CD4-positive, alpha-beta T cell treated with Interleukin-2 at 100 ng/mL for 4 hours (primary cell): ENCODE measurements around the gene USP43.

Experiments
- DNase-seq: peaks from one replicate; pipeline ENCODE4 v3.0.0-alpha.2; 2020; ENCODE audit warnings: low spot score

The USP43 gene

DNA sequence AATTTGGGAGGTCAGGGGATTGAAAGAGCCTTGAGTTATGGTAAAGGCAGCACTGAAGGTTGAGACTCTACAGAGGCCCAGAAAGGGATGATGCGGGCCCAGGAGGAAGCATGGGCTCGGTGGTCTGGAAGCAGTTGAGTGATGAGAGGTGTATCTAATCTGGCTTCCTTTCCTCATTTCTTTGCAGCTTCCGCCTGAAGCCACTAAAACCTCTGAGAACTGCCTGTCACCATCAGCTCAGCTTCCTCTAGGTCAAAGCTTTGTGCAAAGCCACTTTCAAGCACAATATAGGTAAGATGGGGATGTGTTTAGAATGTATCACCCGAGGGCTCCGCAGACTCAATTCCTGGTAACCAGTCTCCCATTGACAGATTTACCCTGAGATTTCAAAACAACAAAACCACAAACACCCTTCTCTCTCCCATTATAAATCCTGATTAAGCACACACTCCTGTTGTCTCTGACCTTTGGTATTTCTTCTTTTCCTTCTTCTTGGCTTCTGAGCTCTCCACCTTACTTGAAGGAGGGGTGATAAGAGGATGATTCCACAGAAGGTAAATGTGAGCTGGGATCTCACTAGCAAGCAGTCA, 21.2 kb downstream of the USP43 start:
- no peak for DNase-seq

DNA sequence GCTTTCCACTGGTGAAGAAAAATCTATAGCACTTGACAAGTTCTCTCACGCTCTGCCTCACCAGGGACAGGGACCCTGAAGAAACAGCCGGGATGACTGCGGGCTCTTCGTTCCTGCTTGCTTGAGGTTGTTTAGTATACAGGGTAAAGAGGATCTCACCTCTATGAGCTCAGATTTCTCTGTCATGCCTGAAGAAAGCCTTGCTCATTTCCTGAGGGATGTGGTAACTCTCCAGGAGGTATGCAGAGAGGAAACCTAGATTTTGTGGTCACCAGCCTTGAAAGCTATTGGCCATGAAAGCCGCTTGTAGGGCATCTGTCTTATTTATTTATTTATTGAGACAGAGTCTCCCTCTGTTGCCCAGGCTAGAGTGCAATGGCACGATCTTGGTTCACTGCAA, 23.2 kb downstream of the USP43 start:
- DNase-seq, result no peak

- DNase-seq, result no peak
Measured at GRCh38 chr17:9669551-9670008, 24.3 kb downstream of the USP43 start.

- no peak for DNase-seq
Measured at GRCh38 chr17:9670596-9670995, 25.3 kb downstream of the USP43 start.

- DNase-seq, result no peak
Measured at GRCh38 chr17:9671559-9671958, 26.2 kb downstream of the USP43 start.

DNA sequence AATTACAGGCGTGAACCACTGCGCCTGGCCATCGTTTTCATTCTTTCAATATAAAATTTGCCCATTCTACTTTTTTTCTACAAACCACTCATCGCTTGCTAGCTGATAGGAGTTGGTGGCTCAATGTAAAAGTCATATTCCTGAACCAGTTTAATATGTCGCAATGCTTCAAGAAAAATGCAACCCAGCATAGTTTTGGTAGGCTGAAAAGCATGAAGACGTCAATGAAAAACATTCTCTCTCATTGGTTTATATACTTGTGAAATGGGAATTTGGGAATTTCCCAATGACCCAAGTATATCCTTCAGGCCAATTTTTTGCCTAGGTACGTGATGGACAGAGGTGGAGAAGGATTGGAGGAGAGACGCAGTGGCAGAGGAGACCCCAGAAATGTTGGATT, 26.9 kb downstream of the USP43 start:
- no peak for DNase-seq

- no peak for DNase-seq
Measured at GRCh38 chr17:9672691-9673090, 27.4 kb downstream of the USP43 start.

GRCh38 chr17:9676084-9676483, 30.8 kb downstream of the USP43 start:
- DNase-seq, result no peak

DNA sequence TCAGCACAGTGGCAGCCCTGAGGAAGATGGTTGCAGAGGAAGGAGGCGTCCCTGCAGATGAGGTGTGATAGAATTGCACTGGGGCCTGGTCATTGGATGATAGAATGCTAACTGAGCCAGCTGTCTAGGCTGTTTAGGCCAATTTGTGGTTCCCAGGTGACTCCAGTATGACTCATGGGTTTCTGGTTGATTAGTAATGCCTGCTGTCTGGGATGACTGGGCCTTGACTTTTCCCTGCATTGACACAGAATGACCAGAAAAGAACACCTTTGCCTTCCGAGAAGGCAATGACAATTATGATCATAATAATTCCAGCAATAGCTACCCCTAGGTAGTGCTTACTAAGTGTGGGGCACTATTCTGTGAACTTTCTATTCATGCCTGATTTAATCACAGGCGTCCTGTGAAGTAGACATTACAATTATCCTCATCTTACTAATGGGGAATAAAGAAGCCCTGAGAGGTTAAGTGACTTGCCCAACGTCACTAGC, 31.5 kb downstream of the USP43 start:
- no peak for DNase-seq

GRCh38 chr17:9677411-9677810, 32.1 kb downstream of the USP43 start:
- DNase-seq, result no peak

DNA sequence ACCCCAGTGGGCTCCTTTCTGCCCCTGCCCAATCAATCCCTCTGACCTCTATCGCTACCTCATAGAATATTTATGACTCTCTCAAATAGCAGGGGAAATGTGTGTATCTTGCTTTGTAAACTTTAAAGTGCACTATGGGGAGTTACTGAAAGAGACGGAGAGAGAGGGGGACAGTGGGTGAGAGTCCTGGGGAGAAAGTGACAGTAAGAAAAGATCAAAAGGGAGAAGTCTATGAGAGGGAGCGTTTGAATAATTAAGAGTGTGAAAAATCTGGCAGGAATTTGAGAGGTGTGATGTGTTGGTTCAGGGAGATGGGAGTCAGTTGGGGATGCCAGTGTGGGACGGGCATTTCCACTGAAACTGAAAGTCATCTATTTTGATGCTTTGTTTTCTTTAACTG, 32.6 kb downstream of the USP43 start:
- DNase-seq, result no peak

DNA sequence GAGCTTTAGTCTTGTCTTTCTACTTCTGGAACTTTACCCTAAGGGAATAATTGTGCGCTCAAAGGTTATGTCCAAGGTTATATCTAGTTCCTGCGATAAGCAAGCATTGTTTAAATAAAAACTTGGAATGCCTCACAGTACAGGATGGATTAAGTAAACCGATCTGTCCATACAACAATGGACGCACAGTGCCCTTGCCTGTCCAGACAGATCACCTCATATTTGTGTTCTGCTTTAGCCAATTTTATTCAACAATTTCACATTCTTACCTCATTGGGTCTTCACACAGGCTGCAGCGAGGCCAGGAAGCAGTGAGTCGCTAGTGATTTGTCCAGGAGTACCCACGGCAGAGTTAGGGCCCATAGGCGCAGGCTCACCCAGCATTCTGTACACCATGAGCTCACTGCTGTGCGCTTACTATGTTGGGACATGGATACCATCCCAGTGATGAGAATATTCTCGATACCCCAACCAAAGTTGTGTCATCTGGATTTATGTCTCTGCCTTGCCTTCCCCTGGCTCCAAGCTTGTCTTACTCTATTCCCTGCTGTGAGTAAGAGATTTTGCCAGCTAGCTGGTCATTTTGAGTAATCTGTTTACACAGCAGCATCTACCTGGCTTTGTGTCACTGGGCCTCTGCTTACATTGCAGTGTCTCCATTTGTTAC, 39.8 kb downstream of the USP43 start:
- no peak for DNase-seq

- no peak for DNase-seq
Measured at GRCh38 chr17:9693755-9694154, 48.4 kb downstream of the USP43 start.

DNA sequence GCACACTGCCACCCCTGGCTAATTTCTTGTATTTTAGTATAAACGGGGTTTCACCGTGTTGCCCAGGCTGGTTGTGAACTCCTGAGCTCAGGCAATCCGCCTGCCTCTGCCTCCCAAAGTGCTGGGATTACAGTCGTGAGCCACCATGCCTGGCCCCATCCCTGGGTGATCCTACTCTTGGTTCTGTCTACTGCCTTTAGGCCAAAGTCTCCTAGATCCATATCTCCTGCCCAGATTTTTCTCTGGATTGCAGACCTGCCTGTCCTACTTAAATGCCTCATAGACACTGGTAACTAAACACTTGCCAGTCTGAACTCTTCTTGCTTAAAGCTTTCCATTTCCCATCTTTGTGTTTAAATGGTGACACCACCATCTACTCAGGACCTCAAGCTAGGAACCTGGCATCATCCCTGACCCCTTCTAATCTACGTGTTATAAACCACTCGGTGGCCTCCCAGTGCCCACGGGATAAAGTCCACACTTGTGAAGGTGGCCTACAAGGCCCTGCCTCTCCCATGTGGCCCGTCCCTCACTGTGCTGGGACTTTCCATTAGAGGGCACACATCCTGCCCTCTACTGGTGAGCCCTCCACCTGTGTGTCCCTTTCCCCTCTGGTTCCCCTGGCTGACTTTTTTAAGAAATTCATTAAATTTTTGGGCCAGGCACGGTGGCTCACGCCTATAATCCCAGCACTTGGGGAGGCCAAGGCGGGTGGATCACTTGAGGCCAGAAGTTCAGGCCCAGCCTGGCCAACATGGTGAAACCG, 51.1 kb downstream of the USP43 start:
- DNase-seq, result no peak

DNA sequence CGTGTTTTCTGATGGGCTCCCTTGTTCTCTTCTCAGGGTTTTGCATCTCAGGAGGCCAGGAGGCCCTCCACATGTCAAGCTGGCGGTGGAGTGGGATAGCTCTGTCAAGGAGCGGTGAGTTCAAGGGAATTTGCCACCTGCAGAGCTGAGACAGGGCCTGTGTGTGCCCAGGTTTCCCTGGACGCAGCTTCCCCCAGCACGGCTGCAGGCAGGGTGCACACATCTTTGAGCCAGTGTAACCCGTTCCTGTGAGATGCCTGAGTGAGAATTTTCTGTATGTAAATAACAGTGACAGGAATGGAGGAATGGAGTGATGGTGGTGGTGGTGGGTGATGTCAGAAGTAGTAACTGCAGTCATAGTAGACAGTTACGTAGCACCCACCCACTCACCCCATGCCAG, 54.8 kb downstream of the USP43 start:
- DNase-seq, result no peak

DNA sequence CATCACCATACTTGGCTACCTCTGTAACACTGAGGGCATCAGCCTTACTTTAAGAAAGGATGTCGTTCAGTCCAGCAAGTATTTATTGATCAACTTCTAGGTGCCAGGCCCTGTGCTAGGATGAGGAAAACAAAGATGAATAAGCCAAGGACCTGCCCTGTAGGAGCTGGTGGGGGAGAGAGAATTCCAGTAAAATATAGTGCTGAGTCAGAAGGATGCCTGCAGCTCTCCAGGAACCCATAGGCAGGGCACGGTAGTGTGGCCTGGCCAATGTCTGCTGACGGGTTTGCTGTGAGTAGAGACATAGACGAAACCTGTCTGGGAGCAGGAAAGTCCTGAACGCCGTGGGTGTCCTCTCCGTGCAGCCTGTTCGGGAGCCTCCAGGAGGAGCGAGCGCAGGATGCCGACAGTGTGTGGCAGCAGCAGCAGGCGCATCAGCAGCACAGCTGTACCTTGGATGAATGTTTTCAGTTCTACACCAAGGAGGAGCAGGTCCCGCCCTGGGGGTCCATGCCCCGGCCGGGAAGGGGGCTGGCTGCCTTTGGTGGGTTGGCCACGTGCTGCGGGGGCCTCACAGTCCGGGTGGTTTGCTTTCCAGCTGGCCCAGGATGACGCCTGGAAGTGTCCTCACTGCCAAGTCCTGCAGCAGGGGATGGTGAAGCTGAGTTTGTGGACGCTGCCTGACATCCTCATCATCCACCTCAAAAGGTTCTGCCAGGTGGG, 55.6 kb downstream of the USP43 start:
- DNase-seq, result no peak

DNA sequence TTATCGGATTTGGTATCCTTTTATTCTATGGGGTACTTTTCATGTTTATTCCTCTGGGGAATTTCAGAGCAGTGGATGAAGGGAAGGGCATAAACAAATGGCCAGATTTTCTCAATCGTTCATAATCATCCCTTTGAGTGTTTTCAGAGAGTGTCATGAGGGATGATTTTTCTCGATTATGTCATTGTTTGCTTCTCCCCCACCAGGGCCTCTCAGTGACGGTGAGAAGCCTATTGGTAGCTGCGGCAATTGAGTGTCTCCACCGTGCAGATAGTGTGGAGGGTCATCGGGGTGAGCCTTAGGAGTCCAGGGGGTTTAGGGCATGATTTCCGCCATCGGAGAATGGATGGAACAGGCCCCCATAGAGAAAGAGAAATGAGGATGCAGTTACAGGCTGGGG, 57.2 kb downstream of the USP43 start:
- DNase-seq, result no peak

GRCh38 chr17:9702914-9703780, 57.8 kb downstream of the USP43 start:
- no peak for DNase-seq

GRCh38 chr17:9703781-9704082, 58.4 kb downstream of the USP43 start:
- DNase-seq, result no peak

DNA sequence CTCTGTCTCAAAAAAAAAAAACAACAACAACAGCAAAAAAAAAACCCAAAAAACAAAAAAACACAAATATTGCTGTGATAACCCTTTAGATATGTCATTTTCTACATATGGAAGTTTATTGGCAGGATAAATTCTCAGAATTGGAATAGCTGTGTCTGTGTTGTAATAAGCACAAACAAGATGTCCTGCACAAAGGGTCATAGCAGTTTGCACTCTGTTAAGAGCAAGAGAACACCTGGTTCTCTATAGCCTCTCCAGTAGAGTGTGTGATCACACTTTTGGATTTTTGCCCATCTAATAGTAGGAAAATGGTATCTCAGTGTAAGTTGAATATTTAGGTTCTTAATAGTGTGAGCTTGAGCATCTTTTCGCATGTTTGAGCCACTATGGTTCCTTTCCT, 60.4 kb downstream of the USP43 start:
- DNase-seq, result no peak

GRCh38 chr17:9707948-9708347, 62.6 kb downstream of the USP43 start:
- no peak for DNase-seq

GRCh38 chr17:9714801-9715200, 69.5 kb downstream of the USP43 start:
- no peak for DNase-seq
